ENCODE measurements around the gene ELMO1.

The ELMO1 gene

DNA sequence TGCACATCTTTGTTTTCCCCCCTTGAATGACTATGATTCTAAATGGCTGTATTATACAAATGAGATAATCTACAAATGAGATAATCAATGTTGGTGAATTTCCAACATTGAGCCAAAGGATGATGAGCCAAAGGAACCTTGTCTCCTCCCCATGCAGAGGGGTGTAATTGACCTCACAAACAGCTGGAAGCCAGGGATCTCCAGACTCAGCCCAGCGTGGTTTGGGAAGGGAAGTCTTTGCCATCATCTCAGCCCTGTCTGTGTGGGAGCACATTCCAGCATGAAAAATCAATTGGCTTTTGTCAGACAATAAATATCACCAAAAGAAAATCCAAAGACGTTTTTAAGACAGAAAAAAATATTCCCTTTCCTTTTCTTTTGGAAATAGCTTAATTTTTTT is 452.9 kb downstream of the ELMO1 start:
- Histone ChIP-seq H3K9me3 (ENCODE audit: control insufficient read depth, insufficient read depth, low read length) (no peaks in the 10 kb centered on the region), H3K4me1 (ENCODE audit: control insufficient read depth, insufficient read depth, low read length) (no peaks in the 10 kb centered on the region), H3K27ac (ENCODE audit: low read depth, low read length) (no peak overlapping the region), H3K27me3 (ENCODE audit: control insufficient read depth, insufficient read depth, low read length) (no peaks in the 10 kb centered on the region), H3K36me3 (ENCODE audit: control insufficient read depth, insufficient read depth, low read length) (no peaks in the 10 kb centered on the region), H3K9ac (ENCODE audit: low read depth, low read length) (no peak overlapping the region), H3K4me3 (ENCODE audit: low read depth, low read length) (no peak overlapping the region)

DNA sequence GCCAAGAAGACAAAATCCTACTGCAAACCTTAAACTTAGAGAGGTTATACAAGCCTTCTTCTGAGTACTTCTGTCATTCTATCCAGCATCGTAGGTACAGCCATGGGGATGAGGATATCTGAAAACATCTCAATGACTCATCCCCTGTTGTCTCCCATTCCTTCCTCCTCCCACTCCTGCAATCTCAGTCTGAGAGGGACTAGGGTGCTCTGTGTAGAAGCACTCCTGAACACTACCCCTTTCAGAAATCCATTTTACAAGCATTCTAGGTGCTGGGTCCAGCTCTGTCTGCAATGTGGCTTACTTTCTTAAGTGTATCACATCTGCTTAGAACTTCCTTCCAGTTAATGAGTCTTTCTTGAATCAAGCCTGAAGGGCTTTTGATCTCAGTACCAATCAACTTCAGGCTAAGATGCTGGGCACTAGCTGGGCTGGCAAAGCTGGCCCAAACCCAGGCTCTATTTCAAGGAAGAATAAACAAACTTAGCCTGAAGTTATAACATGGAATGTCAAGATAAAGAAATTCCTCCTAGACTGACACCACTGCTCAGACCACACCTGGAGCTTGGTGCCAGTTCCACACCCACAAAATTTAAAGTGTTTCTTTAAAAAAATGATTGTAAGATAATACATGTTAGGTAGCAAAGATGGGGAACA is 454.1 kb downstream of the ELMO1 start:
- Histone ChIP-seq H3K27me3 (ENCODE audit: control insufficient read depth, insufficient read depth, low read length) (no peaks in the 10 kb centered on the region), H3K4me1 (ENCODE audit: control insufficient read depth, insufficient read depth, low read length) (no peaks in the 10 kb centered on the region), H3K4me3 (ENCODE audit: low read depth, low read length) (no peak overlapping the region), H3K36me3 (ENCODE audit: control insufficient read depth, insufficient read depth, low read length) (no peaks in the 10 kb centered on the region), H3K27ac (ENCODE audit: low read depth, low read length) (no peak overlapping the region), H3K9ac (ENCODE audit: low read depth, low read length) (no peak overlapping the region), H3K9me3 (ENCODE audit: control insufficient read depth, insufficient read depth, low read length) (no peaks in the 10 kb centered on the region)

DNA sequence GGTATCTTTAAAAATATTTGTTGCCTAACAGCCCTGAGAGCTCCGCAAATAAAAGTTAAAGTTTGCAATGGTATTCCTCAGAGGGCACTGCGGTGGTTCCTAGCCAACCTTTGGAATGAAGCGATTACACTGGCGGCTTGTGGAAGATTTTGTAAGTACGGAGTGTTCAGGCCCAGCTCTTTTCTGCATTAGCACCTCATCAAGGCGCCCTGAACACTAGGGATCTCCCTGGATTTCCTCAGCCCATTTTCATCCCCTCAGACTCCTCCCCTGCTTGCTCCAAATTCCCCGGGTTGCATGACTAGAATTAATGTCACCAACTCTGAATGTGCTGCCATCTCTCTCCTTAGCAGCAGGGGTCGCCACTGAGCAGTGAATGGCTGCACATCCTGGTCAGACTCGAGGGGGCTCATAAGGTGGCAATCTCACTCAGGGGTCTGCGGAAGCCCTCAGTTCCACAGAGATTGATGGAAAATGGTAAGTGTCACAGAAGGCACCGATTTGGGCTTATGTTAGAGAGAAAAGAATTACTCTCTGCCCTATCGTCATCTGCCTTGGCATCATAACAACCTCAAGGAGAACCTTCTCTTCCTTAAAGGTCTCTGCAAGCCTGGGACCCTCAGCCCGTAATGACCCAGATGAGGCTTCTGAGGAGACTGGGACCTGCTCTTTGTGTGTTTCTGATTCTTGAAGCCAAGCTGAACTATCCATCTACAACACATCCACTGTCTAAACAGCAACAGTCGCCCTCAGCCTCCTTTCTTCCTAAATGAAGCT is 461.5 kb downstream of the ELMO1 start:
- H3K4me1 ChIP-seq (ENCODE audit: control insufficient read depth, insufficient read depth, low read length): peaks cover 10% of the 10 kb centered on the region
- H3K36me3 ChIP-seq (ENCODE audit: control insufficient read depth, insufficient read depth, low read length): no peaks in the 10 kb centered on the region
- H3K27ac ChIP-seq (ENCODE audit: low read depth, low read length): peak overlapping the region; percentile 52
- H3K9ac ChIP-seq (ENCODE audit: low read depth, low read length): no peak overlapping the region
- H3K4me3 ChIP-seq (ENCODE audit: low read depth, low read length): peak overlapping the region; percentile 41
- no peaks in the 10 kb centered on the region for H3K9me3 ChIP-seq (ENCODE audit: control insufficient read depth, insufficient read depth, low read length)
- no peaks in the 10 kb centered on the region for H3K27me3 ChIP-seq (ENCODE audit: control insufficient read depth, insufficient read depth, low read length)

DNA sequence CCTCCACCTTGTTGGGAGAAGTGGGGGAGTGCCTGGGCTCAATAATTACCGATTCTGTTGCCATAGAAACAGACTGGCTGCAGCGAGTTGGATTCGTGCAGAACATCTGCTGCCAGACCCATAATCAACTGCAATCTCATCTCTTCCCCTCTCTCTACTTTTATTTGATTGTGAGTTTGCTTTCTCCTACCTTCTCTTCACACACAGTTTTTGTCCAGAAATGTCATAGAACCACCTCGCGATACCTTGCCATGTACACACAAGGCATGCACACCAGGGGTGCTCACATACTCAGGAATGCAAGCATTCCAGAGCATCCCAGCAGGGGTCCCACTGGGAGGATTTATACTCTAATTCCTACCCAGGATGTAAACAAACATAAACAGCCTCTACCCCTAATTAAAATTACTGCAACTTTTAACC is 462.1 kb downstream of the ELMO1 start:
- Histone ChIP-seq H3K36me3 (ENCODE audit: control insufficient read depth, insufficient read depth, low read length) (no peaks in the 10 kb centered on the region), H3K4me1 (ENCODE audit: control insufficient read depth, insufficient read depth, low read length) (peaks cover 10% of the 10 kb centered on the region), H3K9me3 (ENCODE audit: control insufficient read depth, insufficient read depth, low read length) (no peaks in the 10 kb centered on the region), H3K27me3 (ENCODE audit: control insufficient read depth, insufficient read depth, low read length) (no peaks in the 10 kb centered on the region), H3K4me3 (ENCODE audit: low read depth, low read length) (peak overlapping the region; percentile 41), H3K27ac (ENCODE audit: low read depth, low read length) (peak overlapping the region; percentile 52), H3K9ac (ENCODE audit: low read depth, low read length) (no peak overlapping the region)

DNA sequence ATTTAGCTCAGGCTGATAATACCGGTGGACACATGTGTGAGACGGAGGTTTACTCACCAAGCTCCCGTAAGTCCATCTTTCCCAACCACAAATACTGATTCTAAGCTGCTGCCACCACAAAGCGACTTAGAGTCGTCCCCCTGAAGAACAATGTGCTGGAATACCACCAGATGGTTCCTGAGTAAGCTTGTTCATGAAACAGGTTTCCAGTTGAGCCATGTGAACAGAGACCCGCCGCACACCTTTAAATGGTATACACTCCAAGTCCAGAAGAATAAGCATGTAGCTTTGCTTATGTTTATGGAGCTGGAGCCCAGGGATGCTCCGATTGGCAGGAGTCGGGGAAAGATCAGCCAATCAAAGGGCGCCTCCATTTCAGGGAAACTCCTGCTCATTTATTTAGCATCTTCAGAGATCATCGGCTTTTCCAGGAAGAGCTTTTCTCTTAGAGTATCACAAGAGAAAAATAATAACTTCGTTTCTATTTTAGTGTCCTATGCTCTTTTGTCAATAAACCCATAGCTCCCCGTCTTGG is 462.7 kb downstream of the ELMO1 start:
- Histone ChIP-seq H3K9ac (ENCODE audit: low read depth, low read length) (no peak overlapping the region), H3K27me3 (ENCODE audit: control insufficient read depth, insufficient read depth, low read length) (no peaks in the 10 kb centered on the region), H3K4me1 (ENCODE audit: control insufficient read depth, insufficient read depth, low read length) (peaks cover 10% of the 10 kb centered on the region), H3K4me3 (ENCODE audit: low read depth, low read length) (no peak overlapping the region), H3K27ac (ENCODE audit: low read depth, low read length) (no peak overlapping the region), H3K9me3 (ENCODE audit: control insufficient read depth, insufficient read depth, low read length) (no peaks in the 10 kb centered on the region), H3K36me3 (ENCODE audit: control insufficient read depth, insufficient read depth, low read length) (no peaks in the 10 kb centered on the region)

DNA sequence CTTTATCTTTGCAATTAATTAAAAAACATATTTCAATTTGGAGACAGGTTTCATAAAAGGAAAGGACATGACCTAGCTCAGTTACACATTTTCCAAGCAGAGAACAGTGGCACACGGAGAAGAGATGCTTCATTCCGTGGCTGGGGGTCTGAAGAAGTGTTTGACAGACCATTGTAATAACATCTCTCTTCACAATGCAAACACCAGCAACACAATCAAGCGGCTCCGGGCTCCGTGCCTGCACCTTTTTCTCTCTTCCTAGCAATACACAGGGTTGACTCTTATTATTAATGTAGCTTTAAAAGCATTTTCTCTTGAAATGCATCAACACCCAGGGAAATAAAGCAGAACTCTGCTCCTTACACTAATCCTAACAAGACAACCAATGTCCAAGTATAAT is 463.3 kb downstream of the ELMO1 start:
- Histone ChIP-seq H3K27me3 (ENCODE audit: control insufficient read depth, insufficient read depth, low read length) (no peaks in the 10 kb centered on the region), H3K36me3 (ENCODE audit: control insufficient read depth, insufficient read depth, low read length) (no peaks in the 10 kb centered on the region), H3K27ac (ENCODE audit: low read depth, low read length) (no peak overlapping the region), H3K4me3 (ENCODE audit: low read depth, low read length) (no peak overlapping the region), H3K4me1 (ENCODE audit: control insufficient read depth, insufficient read depth, low read length) (peaks cover 10% of the 10 kb centered on the region), H3K9ac (ENCODE audit: low read depth, low read length) (no peak overlapping the region), H3K9me3 (ENCODE audit: control insufficient read depth, insufficient read depth, low read length) (no peaks in the 10 kb centered on the region)

DNA sequence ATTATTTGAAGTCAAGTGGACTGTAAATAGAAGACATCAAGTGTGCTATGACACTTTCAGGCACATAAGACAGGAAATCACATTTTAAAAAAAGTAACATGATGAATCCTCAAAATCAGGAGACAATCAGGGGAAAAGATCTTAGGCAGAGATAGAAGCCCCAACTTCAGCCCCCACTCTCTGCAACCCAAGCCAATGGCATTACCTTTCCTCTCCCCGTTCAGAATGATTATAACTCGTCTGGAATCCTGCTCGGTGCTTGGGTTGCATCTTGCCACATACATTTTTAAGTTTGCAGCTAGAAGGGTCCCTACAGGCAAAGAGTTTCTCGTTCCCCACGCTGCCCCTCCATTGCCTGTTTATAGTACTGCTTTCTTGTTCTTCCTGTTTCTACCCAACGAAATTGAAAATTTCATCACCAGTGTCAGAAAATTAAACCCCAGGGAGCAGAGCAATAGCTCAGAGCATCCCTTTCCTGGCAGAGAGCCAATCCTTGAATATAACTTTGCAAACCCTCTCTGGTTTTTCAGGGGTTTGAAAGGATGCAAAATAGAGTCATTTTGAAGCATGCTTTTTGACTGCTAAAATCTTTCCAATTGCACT is 463.9 kb downstream of the ELMO1 start:
- Histone ChIP-seq H3K9me3 (ENCODE audit: control insufficient read depth, insufficient read depth, low read length) (no peaks in the 10 kb centered on the region), H3K27ac (ENCODE audit: low read depth, low read length) (no peak overlapping the region), H3K27me3 (ENCODE audit: control insufficient read depth, insufficient read depth, low read length) (no peaks in the 10 kb centered on the region), H3K36me3 (ENCODE audit: control insufficient read depth, insufficient read depth, low read length) (no peaks in the 10 kb centered on the region), H3K4me3 (ENCODE audit: low read depth, low read length) (no peak overlapping the region), H3K4me1 (ENCODE audit: control insufficient read depth, insufficient read depth, low read length) (peaks cover 10% of the 10 kb centered on the region), H3K9ac (ENCODE audit: low read depth, low read length) (no peak overlapping the region)

DNA sequence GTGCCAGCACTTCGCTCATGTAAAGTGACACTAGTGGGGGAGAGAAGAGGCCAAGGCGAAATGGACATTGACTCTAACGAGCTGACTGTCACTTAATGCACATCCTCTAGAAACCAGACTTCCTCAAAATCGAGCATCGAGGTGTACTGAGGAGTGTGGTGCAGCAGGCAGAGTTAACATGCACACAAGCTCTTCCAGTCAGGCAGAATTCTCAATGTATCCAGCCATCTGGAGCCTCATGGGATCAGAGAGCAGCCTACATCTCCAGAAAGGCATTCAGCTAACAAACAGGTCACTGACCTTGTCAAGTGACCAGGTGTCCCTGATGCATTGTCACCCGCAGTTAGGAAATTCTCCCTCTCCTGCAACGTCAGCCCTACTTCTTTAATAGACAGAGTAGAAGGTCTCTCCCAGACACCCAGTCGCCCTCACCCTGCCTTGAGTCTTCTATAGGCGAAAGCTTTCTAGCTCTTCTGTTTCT is 464.6 kb downstream of the ELMO1 start:
- H3K4me1 ChIP-seq (ENCODE audit: control insufficient read depth, insufficient read depth, low read length): peaks cover 10% of the 10 kb centered on the region
- H3K9me3 ChIP-seq (ENCODE audit: control insufficient read depth, insufficient read depth, low read length): no peaks in the 10 kb centered on the region
- H3K27ac ChIP-seq (ENCODE audit: low read depth, low read length): no peak overlapping the region
- H3K27me3 ChIP-seq (ENCODE audit: control insufficient read depth, insufficient read depth, low read length): no peaks in the 10 kb centered on the region
- no peak overlapping the region for H3K9ac ChIP-seq (ENCODE audit: low read depth, low read length)
- H3K36me3 ChIP-seq (ENCODE audit: control insufficient read depth, insufficient read depth, low read length): no peaks in the 10 kb centered on the region
- no peak overlapping the region for H3K4me3 ChIP-seq (ENCODE audit: low read depth, low read length)

DNA sequence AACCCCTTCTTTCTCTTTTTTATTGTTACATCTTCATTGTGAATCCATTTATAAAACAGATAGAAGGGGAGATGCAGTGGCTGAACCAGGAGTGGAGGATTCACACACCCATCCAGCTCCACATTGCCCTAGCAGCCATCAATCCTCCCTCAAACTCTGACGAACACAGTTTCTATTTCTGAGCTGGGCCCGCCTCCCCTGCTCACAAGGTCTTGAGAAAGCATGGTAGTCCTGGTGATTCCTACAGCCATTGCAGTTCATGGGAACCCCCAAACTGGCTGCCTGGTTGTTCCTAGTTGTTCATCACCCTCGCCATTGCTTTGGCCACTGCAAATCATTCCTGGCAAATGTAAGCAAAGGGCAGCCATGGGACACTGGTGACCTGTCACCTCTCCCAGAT is 465.9 kb downstream of the ELMO1 start:
- peaks cover 10% of the 10 kb centered on the region for H3K4me1 ChIP-seq (ENCODE audit: control insufficient read depth, insufficient read depth, low read length)
- no peaks in the 10 kb centered on the region for H3K9me3 ChIP-seq (ENCODE audit: control insufficient read depth, insufficient read depth, low read length)
- no peak overlapping the region for H3K4me3 ChIP-seq (ENCODE audit: low read depth, low read length)
- no peak overlapping the region for H3K27ac ChIP-seq (ENCODE audit: low read depth, low read length)
- H3K27me3 ChIP-seq (ENCODE audit: control insufficient read depth, insufficient read depth, low read length): no peaks in the 10 kb centered on the region
- H3K9ac ChIP-seq (ENCODE audit: low read depth, low read length): no peak overlapping the region
- no peaks in the 10 kb centered on the region for H3K36me3 ChIP-seq (ENCODE audit: control insufficient read depth, insufficient read depth, low read length)

DNA sequence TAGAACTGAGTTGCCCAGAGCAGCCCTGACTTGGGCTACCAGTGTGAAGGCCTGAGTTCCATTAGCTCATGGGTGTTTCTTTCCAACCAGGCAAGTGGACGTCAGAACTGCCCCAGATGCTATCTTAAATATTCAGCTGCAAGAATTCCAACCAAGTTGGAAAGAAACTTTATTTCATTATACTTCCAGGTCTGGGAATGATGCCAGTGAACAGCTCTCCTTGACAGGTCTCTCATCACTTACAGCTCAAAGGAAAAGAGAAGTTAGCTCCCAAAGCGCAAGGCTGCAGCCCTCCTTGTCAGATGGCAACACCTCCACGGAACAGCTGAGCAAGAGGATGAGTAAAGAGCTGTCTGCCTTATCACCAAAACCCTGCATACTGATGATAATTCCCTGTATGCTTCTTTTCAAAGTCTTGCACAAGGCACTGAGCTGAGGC is 468.8 kb downstream of the ELMO1 start:
- no peaks in the 10 kb centered on the region for H3K4me1 ChIP-seq (ENCODE audit: control insufficient read depth, insufficient read depth, low read length)
- H3K27me3 ChIP-seq (ENCODE audit: control insufficient read depth, insufficient read depth, low read length): no peaks in the 10 kb centered on the region
- no peak overlapping the region for H3K4me3 ChIP-seq (ENCODE audit: low read depth, low read length)
- no peak overlapping the region for H3K9ac ChIP-seq (ENCODE audit: low read depth, low read length)
- H3K36me3 ChIP-seq (ENCODE audit: control insufficient read depth, insufficient read depth, low read length): no peaks in the 10 kb centered on the region
- H3K27ac ChIP-seq (ENCODE audit: low read depth, low read length): no peak overlapping the region
- no peaks in the 10 kb centered on the region for H3K9me3 ChIP-seq (ENCODE audit: control insufficient read depth, insufficient read depth, low read length)

DNA sequence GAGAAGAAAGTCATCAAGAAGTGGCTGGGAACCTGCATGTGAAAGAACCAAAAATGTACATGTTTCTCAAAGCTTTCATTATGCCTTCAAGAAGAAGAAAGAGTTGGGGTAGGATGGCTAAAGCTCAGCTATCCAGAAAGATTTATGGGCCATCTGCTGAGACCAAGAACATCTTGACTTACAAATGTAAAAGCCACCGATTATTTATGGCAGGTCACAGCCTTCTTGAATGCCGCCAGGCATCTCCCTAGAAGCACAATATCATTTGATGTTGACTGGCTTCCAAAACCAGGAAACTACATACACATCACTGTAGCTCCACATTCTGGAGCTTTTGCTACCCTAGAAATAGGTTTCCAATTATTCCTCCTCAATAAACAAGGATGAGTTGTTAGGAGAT is 470.2 kb downstream of the ELMO1 start:
- H3K27ac ChIP-seq (ENCODE audit: low read depth, low read length): no peak overlapping the region
- no peaks in the 10 kb centered on the region for H3K4me1 ChIP-seq (ENCODE audit: control insufficient read depth, insufficient read depth, low read length)
- H3K9me3 ChIP-seq (ENCODE audit: control insufficient read depth, insufficient read depth, low read length): no peaks in the 10 kb centered on the region
- H3K27me3 ChIP-seq (ENCODE audit: control insufficient read depth, insufficient read depth, low read length): no peaks in the 10 kb centered on the region
- H3K36me3 ChIP-seq (ENCODE audit: control insufficient read depth, insufficient read depth, low read length): no peaks in the 10 kb centered on the region
- H3K4me3 ChIP-seq (ENCODE audit: low read depth, low read length): no peak overlapping the region
- no peak overlapping the region for H3K9ac ChIP-seq (ENCODE audit: low read depth, low read length)

All from HUES48 (cell line).